Kidney (tissue), 14 donors: ENCODE data around the gene RAB6B. TPM values are rescaled to one million over a fixed set of nuclear protein-coding genes. Genes with fewer than 3 reads are reported as not detected.
A peak's percentile ranks its signal among the peaks of the same experiment; 100 is the strongest.

ENCODE experiments used
- DNase-seq, 5 donors: peaks; one replicate each; pipeline ENCODE4 v3.0.0-alpha.2; 2013 to 2020
- FAIRE-seq: peaks from 2 replicates; lab custom pipeline; 2012; peaks lifted over from hg19 to GRCh38; lab: Jason Lieb, UNC
- H3K27ac ChIP-seq, 2 donors: one replicate each; pipeline ENCODE4 v1.7.0; 2013; ENCODE audit warnings: low read depth in 2 of 2, low read length in 2 of 2, inconsistent platforms in 1 of 2
- H3K27me3 ChIP-seq: one replicate; pipeline ENCODE4 v1.7.1; 2013; ENCODE audit warnings: low read length, inconsistent platforms; ENCODE audit not compliant: control insufficient read depth, insufficient read depth
- H3K36me3 ChIP-seq, 3 donors: one replicate each; pipeline versions ENCODE4 v1.7.0 to v1.7.1; 2013; ENCODE audit warnings: low read length in 3 of 3, control low read depth in 1 of 3, inconsistent platforms in 1 of 3; ENCODE audit not compliant: insufficient read depth in 3 of 3, control insufficient read depth in 2 of 3
- H3K4me1 ChIP-seq, 3 donors: one replicate each; pipeline versions ENCODE4 v1.7.0 to v1.7.1; 2013; ENCODE audit warnings: low read length in 3 of 3, inconsistent platforms in 1 of 3, low read depth in 1 of 3; ENCODE audit not compliant: control insufficient read depth in 2 of 3, insufficient read depth in 2 of 3
- H3K4me3 ChIP-seq, 3 donors: one replicate each; pipeline versions ENCODE4 v1.7.0 to v1.8.1; 2013; ENCODE audit warnings: low read length in 3 of 3, control low read depth in 1 of 3, inconsistent platforms in 1 of 3
- H3K9ac ChIP-seq, 3 donors: one replicate each; pipeline versions ENCODE4 v1.7.0 to v1.7.1; 2013; ENCODE audit warnings: low read length in 3 of 3, control low read depth in 1 of 3, inconsistent platforms in 1 of 3
- H3K9me3 ChIP-seq, 3 donors: one replicate each; pipeline versions ENCODE4 v1.7.0 to v1.7.1; 2013; ENCODE audit warnings: low read length in 3 of 3, control low read depth in 1 of 3, inconsistent platforms in 1 of 3; ENCODE audit not compliant: control insufficient read depth in 2 of 3, insufficient read depth in 1 of 3
- intact Hi-C: fragments of 100-400 bp; cut with DNase I; formaldehyde crosslinking; loops from one replicate; pipeline ENCODE4 v1.11.1; 2022
- polyA plus RNA-seq: library from polyadenylated mRNA; stranded (reverse); fragments of 350-450 nt; fragmentation: Illumina TruSeq; extraction: RNeasy Lipid Tissue Mini Kit (QIAGEN cat#74804); gene quantifications from one replicate; pipeline ENCODE4 v1.2.3, GENCODE V29; 2014; ENCODE audit warnings: low read depth, low replicate concordance; ENCODE audit not compliant: insufficient read depth
- total RNA-seq: library from RNA; stranded (reverse); fragmentation: NEBNext Ultra II Directional; extraction: Animal tissue kit (Norgen Biotek cat#: 25700); gene quantifications from one replicate; pipeline ENCODE4 v1.2.1, GENCODE V29; 2021
- TF ChIP-seq, protein P1 (sequence below): IDR thresholded peaks from 3 replicates; pipeline ENCODE4 v1.5.1; 2012; ENCODE audit warnings: mild to moderate bottlenecking, moderate library complexity, borderline replicate concordance; ENCODE audit not compliant: insufficient read depth; ENCODE audit errors: extremely low read depth
- donor health status: control.
- donor health status: control.
- donor health status: control.
- donor health status: control.
- donor health status: control.
- donor health status: DM: yes; HTN: yes; CAD: no.
- donor health status: Normal renal cell carcinoma (clear cell type).

The RAB6B gene
- total and polyA plus RNA-seq, 2 donors from 2014 or later: 6.6 to 17.7 TPM

DNA sequence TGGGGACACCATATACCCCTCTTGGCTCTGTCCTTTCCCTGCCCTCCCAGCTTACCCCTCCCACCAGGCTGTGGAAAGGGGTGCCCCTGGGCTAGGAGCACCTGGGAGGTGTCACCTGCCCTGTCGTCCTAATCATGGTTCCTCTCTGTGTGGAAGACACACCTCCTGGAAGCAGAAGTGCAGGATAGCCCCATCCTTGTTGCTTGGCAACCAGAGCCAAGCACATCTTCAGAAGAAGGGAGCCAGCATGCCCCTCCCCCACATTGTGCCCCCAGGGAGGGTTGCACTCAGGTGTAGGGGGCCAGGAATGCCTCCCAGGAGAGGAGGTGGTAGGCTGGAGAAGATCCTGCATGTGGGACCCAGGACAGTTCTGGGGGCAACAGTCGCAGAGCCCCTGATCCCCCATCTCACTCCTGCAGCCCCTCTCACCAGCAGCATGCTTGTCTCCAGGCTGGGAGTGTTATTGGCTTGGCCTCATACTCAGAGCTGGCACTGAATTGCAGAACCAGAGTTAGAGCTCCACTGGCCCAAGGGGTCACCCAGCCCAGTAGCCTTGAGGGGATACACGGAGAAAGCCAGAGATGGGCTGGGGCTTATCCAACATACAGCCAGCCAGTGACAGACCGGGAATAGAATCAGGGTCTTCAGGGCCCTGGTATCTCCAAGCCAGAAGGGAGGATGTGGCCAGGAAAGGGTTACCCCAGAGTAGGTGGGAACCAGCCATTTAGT lies 8.4 kb downstream of the RAB6B start:
- intact Hi-C loops: no loop called here
- TF ChIP-seq, protein P1, sequence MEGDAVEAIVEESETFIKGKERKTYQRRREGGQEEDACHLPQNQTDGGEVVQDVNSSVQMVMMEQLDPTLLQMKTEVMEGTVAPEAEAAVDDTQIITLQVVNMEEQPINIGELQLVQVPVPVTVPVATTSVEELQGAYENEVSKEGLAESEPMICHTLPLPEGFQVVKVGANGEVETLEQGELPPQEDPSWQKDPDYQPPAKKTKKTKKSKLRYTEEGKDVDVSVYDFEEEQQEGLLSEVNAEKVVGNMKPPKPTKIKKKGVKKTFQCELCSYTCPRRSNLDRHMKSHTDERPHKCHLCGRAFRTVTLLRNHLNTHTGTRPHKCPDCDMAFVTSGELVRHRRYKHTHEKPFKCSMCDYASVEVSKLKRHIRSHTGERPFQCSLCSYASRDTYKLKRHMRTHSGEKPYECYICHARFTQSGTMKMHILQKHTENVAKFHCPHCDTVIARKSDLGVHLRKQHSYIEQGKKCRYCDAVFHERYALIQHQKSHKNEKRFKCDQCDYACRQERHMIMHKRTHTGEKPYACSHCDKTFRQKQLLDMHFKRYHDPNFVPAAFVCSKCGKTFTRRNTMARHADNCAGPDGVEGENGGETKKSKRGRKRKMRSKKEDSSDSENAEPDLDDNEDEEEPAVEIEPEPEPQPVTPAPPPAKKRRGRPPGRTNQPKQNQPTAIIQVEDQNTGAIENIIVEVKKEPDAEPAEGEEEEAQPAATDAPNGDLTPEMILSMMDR: no peak
- no peaks in the 10 kb centered on the region for H3K36me3 ChIP-seq
- H3K9me3 ChIP-seq: no peaks in the 10 kb centered on the region
- no peak overlapping the region for H3K27ac ChIP-seq
- FAIRE-seq (no peak), DNase-seq (peak in 1 of 5 donors; percentile 26)
- no peak overlapping the region for H3K9ac ChIP-seq
- H3K4me3 ChIP-seq: no peak overlapping the region
- no peaks in the 10 kb centered on the region for H3K4me1 ChIP-seq
- H3K27me3 ChIP-seq: no peaks in the 10 kb centered on the region

DNA sequence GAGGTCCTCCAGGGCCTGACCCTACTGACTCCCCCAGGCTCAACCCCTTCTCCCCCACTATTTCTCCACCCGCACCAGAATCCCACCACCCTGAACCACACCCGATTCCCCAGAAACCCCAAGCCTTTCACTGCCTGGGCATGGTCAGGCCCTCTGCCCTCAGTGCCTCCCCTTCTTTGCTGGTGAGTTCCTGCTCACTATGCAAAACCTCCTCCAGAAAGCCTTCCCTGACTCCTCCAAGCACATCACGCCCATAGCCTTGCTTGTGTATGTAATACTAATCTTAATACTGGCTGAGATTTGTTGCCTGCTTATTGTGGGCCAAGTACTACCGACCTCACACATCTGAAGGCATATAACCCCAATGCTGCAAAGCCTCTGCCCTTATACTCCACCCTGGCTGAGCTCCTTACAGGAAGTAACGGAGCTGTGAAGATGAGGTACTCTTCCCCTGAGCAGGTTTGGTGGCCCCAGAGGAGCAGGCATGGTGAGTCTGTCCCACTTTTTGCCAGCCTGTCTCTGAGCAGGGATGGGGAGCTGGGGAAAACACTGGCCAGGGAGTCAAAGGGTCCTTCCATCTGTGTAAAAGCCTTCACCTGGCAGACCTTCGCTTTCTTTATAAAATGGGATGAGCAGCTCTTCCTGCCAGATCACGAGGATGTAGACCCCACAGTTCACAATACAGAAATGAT lies 9.5 kb downstream of the RAB6B start:
- FAIRE-seq (no peak), DNase-seq (peak in 1 of 5 donors; percentile 40)
- intact Hi-C loops: no loop called here
- TF ChIP-seq, protein P1: no peak
- no peaks in the 10 kb centered on the region for H3K36me3 ChIP-seq
- no peak overlapping the region for H3K4me3 ChIP-seq
- H3K27ac ChIP-seq: no peak overlapping the region
- H3K27me3 ChIP-seq: no peaks in the 10 kb centered on the region
- no peaks in the 10 kb centered on the region for H3K4me1 ChIP-seq
- H3K9me3 ChIP-seq: no peaks in the 10 kb centered on the region
- H3K9ac ChIP-seq: no peak overlapping the region

DNA sequence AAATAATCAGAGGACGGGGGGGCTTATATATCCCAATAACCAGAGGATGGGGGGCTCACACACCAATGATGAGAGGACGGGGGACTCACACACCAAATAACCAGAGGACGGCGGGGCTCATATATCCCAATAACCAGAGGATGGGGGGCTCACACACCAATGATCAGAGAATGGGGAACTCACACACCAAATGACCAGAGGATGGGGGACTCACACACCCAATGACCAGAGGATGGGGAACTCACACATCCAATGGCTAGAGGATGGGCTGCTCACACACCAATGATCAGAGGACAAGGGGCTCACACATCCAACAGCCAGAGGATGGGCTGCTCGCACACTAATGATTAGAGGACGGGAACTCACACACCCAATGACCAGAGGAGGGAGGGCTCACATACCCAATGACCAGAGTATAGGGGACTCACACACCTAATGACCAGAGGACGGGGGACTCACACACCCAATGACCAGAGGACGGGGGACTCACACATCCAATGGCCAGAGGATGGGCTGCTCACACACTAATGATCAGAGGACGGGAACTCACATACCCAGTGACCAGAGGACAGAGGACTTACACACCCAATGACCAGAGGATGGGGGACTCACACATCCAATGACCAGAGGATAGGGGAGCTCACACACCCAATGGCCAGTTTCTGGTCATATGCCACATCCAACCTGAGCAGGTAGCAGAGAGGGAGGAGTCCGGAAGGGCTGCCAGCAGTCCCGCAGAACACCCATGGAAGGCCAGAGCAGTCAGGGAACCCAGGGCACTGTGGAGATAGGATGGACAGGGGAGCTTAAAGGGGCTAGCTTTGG lies 10.6 kb downstream of the RAB6B start:
- TF ChIP-seq, protein P1: no peak
- no peak overlapping the region for H3K4me3 ChIP-seq
- no peak overlapping the region for H3K27ac ChIP-seq
- H3K27me3 ChIP-seq: no peaks in the 10 kb centered on the region
- no peaks in the 10 kb centered on the region for H3K36me3 ChIP-seq
- H3K4me1 ChIP-seq: no peaks in the 10 kb centered on the region
- no peak overlapping the region for H3K9ac ChIP-seq
- intact Hi-C loops: no loop called here
- peak in 1 of 5 donors; percentile 12 for DNase-seq
- no peak for FAIRE-seq
- no peaks in the 10 kb centered on the region for H3K9me3 ChIP-seq
